Heart left ventricle (tissue), 13 donors: ENCODE data around the gene RPS27L.

Experiments
- CTCF ChIP-seq, 12 donors: fragments of 200-600 bp; sonication (generic) in 4 of 12; IDR thresholded peaks; one replicate each; pipeline versions ENCODE4 v1.5.0 to v1.8.0; 2018 to 2022; ENCODE audit warnings: antibody characterized with exemption in 12 of 12, mild to moderate bottlenecking in 5 of 12
- POLR2A ChIP-seq, 2 donors: fragments of 450-650 bp; IDR thresholded peaks; one replicate each; pipeline ENCODE4 v1.6.1; 2017; ENCODE audit warnings: antibody characterized with exemption in 2 of 2, mild to moderate bottlenecking in 2 of 2, moderate library complexity in 2 of 2
- donor health status: ischemic (EF 13 %, LVEDD 7.1; RV severe dilation, severe dysfunction).
- donor health status: DM: no; HTN: yes; CAD: no.
- donor health status: DM: no; HTN: no; CAD: no.
- donor health status: ischemic (EF 25% LVEDD 6.9; RV normal size, moderate dysfunction).
- donor health status: ischemic (EF 25% LVEDD 5.7; RV mildly dilated, moderate dysfunction).
- donor health status: ischemic (EF 35%, LVEDD 5.7; RV mildly dilated, moderate dysfunction).
- donor health status: nonischemic (EF 11% LVEDD 7.7; RV severe dilation, severe dysfunction).
- donor health status: DM: yes; HTN: yes; CAD: no.
- donor health status: PGD.
- donor health status: ischemic (EF 29% LVEDD 5.4; RV normal size, mild dysfunction).
- donor health status: nonischemic (EF 23%, LVEDD 6.1; RV moderate dilation, normal function).

- no peak for TF ChIP-seq CTCF (IDR thresholded peaks at IDR 0.05)
- no peak for TF ChIP-seq POLR2A (IDR thresholded peaks at IDR 0.05)
These were observed 27.9 kb upstream of the RPS27L start for GRCh38 chr15:63185206-63185605.
